HG02885 (cell line): ENCODE data around the gene THEM5.
"Not testable (repeated sequence)": the region's sequence is repeated elsewhere in the genome, so short reads cannot be mapped to it uniquely, and the experiment has no call there.

Source experiments
- ATAC-seq: cut with Tn5 transposase; IDR thresholded peaks from one replicate; pipeline ENCODE4 v1.9.1; 2021; ENCODE audit warnings: mild to moderate bottlenecking; ENCODE audit not compliant: unreplicated experiment, poor library complexity

Gene THEM5

DNA sequence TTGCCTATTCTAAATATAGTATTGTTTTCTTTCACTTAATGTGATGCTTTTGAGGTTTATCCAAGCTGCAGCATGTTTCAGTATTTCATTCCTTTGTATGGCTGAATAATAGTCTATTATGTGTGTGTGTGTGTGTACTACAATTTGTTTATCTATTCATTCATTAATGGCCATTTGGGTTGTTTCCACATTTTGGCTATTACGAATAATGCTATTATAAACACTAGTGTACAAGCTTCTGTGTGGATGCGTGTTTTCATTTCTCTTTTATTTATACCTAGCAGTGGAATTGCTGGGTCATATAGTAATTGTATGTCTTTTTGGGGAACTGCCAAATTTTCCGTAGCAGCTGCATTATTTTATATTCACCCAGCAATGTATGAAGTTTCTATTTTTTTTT lies 15.0 kb upstream of the THEM5 start:
- ATAC-seq, result no peak

DNA sequence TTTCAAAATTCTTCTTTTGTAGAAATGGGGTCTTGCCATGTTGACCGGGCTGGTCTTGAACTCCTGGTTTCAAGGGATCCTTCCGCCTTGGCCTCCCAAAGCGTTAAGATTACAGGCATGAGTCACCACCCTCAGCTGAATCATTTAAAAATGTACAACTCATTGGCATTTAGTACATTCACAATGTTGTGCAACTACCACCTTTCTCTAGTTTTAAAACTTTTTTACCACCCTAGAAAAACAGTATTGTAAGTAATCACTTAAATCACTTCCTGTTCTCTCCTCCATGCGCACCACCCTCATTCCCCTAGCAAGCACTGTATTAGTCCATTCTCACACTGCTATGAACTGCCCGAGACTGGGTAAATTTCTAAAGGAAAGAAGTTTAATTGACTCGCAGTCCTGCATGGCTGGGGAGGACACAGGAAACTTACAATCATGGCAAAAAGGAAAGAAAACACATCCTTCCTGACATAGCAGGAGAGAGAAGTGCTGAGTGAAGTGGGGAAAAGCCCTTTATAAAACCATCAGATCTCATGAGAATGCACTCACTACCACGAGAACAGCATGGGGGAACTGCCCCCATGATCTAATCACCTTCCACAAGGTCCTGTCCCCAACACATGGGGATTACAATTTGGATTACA lies 14.4 kb upstream of the THEM5 start:
- no peak for ATAC-seq

DNA sequence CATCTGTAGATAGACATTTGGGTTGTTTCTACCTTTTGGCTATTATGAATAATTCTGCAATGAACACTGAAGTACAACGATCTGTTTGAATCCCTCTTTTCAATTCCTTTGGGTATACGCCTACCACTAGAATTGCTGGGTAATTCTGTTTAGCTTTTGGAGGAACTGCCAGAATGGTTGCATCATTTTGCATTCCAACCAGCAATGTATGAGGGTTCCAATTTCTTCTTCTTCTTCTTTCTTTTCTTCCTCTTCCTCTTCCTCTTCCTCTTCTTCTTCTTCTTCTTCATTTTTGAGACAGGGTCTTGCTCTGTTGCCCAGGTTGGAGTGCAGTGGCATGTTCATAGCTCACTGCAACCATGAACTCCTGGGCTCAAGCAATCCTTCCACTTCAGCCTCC lies 13.8 kb upstream of the THEM5 start:
- no peak for ATAC-seq

DNA sequence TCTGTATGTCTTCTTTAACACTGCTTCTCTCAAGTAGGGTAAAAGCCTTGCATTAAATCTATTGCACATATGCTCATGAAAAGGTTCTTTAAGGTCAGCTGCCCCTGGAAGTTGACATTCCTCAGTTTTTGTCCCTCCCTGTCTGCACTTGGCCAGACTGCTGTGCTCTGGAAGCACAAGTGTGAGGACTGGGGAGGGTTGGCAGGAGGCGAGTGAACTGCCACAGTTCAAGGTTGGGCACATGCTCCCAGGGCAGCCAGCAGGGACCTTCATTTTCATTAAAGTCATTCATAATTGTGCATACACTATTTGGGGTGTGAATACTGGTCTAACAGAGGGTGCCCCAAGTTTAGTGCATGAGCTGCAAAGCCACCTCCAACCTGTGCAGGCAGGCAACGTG lies 10.9 kb upstream of the THEM5 start:
- ATAC-seq, result no peak

DNA sequence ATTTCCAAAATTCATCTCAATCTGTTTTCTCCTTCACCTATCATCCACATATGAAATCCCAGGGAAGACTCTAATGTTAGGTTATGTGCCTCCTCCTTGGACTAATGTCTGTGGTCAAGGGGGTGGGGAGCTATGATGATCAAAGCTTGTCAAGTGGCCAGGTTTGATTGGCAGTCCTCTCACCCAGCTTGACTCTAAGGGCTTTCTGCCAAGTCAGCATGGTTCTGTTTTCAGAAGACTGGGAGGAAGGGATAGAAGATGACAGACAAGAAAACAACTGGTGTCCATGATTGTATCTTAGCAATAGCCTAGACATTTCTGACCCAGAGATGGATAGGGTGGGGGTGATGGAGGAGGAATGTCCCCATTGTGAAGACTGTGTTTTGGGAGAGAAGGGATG lies 9.1 kb upstream of the THEM5 start:
- ATAC-seq, result no peak

DNA sequence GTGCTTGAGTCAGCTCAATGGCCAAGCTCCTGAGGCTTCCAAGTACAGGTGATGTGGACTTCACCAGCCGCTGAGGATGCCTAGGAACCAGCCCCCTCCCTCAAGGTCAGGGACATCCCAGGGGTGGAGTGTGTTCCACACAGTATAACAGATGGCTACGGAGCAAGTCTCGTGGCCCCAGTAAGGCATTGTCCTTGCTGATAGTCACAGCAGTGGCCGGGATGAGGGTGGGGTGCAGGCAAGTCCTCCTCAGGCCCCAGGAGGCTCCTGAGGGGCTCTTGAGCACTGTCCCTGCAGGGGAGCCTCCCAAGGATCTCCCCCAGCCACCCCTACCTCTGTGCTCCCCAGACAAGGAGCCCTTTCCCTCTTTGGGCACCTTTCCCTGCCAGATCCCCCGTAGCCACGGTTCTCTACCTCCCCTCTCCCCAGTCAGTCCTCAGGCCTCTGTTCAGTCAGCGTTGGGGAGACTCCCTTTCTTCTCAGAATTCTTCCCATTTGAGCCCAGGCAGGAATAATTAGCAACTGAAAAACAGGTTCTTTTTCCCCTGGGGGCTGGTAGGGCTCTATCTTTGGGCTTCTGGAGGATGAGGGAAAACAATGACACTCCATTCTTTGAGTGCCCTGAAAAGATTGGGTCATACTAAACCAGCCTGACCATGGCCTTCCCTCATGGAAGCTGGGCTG lies 7.1 kb upstream of the THEM5 start:
- ATAC-seq, result no peak

DNA sequence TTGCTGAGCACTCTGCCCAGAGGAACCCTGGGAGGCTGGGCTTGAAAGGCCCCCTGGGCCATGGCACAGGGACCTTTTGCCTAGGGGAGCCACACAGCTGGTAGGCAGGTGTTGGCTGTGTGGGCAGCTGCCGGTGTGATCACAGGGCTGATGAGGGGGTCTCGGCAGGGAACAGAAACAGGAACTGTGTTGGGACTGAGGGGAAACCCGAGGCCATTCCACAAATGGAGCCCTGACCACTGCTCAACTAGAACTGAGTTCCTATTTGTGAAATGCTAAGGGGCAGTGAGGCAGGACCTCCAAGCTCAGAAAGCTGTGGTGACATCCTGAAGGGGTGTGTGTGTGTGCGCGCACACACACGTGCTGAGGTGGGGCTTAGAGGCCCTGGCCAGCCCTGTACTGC lies 6.4 kb upstream of the THEM5 start:
- no peak for ATAC-seq

DNA sequence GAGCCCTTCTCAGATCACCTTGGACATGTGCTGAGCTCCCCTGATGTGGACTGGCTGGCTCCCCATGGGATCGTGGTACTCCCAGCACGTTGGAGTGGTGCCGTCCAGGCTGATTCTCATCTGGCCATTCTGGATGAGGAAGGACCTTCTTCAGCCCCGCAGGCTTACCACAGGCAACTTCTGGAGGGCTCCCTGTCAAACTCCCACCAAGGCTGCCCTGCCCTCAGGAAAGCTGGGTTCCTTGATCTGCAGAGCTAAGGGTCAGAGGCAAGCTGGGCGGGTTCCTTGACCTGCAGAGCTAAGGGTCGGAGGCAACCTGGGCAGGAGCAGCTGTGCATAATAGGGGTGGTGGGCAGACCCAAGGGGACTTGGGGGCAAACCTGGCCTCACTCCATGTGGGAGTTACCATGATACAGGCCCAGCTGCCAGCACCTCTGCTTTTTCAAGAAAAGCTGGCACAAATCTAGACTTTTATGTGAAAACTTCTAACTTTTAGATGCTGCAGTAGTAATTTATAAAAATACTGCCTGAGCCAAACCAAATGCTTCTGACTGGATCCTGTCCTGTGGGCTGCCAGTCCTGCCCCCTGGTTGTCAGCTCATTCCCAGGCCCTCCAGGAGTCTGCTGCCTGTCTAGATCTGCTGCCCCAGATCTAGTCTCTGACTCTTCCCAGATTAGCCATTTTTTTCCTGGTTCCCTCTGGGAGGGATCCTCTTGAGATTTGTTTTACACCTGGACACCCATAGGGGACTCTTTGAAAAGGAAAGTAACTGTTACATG lies 5.6 kb upstream of the THEM5 start:
- ATAC-seq, result no peak

DNA sequence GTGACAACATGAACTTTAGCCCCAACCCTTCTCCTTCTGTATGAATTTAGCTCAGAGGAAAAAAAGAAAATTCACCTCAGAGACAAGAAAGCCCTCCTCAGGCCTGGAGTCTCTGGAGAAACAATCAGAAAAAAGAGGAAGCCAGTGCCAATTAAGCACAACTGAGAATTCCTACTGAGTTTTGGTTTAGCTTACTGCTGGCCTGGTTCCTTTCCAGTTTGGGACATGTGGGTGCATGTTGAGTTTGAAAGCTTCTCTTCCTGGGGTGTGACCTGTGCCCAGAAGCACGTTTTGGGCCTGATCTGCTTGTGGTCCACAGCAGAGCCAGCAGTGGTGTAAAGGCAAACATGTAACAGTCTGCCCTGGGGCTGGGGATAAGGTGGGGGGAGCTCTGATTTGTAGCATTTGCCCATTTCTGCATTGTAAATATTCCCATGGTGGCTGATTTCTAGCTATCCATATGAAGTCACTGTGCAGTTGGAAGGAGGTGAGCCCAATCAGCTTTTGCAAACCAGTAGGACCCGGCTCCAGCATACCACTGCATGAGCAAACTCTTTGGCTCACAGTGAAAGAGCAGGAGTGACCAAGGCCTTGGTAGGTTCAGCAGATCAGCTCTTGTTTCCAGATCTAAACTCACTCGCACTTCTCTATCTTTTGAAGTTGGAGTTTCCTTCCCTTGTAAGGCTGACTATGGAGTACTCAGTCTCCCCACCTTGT lies 4.7 kb upstream of the THEM5 start:
- no peak for ATAC-seq

DNA sequence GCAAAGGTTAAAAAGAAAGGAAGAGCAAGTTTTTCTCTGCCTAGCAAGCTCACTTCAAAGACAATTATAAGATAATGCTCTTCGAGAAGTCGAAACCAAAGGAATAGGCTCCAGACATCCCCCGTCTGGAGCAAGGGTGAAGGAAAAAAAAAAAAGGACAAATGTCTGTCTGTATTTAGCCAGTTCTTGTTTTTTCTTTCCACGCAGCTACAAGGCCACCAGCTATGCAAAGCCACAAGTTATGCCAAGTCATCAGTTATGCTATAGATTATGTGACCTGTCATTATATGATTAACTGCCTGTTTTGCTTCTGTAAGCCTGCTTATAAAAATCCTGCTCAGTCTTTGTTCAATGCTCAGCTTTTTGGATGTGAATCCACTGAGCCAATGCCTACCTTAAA lies 2.4 kb upstream of the THEM5 start:
- no peak for ATAC-seq

DNA sequence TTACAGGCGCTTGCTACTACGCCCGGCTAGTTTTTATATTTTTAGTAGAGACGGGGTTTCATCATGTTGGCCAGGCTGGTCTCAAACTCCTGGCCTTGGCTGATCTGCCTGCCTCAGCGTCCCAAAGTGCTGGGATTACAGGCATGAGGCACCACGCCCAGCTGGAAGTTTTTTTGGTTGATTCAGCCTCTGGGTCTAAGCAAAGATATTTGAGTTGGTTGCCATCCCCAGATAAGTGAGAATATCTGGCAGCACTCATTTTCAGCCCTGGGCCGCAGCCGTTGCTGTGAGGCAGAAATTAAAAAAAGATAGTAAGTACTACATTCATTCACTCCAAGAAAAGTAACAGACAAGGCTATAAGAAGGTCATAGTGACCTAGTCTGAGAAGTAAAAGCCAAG lies 2.0 kb upstream of the THEM5 start:
- ATAC-seq, result not testable (repeated sequence)

DNA sequence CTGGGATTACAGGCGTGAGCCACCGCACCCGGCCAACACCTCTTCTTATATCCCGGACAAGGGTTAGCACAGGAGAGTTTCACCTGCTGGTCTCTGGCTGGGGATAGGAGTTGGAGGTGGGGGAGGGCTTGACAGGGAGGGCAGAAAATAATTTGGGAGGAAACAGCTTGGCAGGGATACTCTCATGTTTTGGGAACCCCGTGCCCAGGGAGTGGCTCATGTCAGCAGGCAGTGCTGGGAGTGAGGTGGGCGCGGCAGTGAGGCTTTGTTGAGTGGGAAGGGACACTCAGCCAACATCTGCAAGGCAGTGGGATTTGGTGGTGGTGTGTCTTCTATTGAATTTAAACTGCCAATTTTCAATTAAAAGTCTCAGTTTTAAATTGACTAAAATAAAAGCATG lies 1.1 kb upstream of the THEM5 start:
- no peak for ATAC-seq

DNA sequence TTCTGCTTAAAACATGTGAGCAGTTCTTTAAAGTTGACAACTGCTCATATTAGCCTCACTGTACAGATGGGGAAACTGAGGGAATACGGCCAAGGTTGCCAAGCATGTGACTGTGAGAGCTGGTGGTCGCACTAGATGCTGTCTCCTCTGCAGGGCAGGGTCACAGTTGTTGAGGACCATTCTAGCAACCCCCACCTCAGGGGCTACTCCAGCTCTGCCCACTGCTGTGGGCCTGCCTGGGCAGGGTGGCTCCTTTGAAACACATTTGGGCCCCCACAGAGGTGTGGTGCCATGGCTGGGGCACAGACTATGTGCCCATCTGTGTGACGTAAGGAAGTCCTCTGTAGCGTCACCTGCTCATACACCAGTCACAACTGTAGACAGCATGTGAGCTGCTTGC lies 779 bp downstream of the THEM5 start:
- no peak for ATAC-seq

DNA sequence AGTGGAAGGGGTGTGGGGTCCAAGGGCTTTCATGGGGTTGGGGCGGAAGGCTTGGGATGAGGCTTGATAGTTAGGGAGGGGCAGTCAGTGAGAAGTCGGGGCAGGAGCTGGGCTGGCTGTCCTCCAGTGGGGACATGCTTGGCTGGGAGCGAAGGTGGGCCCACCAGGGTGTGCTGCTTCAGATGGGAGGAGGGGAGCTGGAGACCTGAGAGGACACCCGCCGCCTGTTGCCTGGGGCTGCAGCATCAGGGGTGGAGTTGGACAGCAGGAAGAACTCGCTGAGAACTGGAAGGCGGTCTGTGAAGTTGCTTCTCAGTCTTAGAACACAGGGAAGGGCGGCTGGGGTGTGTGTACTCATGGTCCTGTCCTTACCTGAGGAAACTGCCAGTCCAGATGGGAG lies 1.6 kb downstream of the THEM5 start:
- ATAC-seq, result no peak

DNA sequence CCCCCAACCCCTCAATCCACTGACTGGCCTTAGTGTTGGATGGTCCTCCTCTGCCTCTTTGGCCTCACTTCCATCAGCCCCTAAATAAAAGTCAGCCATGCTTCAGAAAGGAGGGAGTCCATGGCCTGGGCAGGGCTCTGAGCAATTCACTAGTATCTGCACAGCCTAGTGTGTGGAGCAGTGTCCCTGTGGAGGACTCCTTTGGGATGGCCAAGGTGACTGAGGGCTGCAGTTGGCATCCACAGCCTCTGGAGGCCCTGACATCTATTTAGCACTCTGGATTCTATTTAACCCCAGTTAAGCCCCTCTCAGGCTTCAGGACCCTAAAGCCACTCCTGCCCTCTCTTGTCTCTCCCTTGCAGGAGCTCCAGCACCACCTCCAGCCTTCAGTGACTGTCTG lies 3.6 kb downstream of the THEM5 start:
- ATAC-seq, result no peak

DNA sequence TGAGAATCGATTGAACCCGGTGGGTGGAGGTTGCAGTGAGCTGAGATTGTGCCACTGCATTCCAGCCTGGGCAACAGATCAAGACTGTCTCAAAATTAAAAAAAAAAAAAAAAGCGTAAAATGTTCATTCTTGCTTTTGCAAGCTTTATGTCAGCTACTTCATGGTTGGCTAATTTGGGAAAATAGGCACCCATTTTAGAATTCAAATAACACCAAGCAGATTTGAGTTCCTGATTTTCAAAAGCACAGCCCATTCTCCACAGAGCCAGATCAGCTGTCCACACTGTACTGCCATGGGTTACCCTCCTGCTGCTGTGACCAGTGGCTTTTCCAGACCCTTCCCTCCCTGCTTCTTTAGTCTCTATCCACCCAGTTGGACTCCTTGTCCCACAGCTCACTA lies 4.4 kb downstream of the THEM5 start:
- ATAC-seq, result no peak

DNA sequence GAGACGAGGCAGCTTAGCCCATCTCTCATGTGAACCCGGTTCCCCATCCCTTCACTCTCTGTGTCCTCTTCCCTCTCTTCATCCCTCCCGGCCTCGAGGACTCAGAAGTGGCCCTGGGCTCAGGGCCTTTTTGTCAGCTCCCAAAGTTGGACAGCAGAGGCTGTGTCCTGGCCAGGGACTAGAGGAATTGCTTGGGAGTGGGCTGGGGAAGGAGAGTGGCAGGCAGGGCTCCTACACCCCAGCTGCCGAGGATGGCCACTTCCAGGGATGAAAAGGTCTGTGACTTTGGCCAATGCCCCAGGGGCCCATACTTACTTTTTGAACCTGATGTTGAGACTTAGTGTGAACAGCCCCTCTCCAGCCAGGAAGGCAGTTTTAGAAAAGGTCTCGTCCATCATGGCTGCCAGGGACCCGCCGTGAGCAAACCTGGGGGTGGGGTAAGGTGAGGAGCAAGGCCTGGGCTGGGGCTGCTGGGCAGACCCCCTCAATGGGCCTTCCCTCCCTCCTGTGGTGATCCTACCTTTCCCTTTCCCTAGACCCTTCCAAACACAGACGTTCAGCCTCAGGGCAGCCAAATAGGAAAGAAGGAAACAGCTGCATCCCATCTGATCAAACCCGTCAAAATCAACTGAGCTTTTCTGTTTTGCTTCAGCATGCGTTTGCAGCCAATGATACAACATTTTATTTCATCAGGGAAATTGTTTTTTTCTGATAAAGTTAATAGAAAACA lies 5.5 kb downstream of the THEM5 start:
- no peak for ATAC-seq

DNA sequence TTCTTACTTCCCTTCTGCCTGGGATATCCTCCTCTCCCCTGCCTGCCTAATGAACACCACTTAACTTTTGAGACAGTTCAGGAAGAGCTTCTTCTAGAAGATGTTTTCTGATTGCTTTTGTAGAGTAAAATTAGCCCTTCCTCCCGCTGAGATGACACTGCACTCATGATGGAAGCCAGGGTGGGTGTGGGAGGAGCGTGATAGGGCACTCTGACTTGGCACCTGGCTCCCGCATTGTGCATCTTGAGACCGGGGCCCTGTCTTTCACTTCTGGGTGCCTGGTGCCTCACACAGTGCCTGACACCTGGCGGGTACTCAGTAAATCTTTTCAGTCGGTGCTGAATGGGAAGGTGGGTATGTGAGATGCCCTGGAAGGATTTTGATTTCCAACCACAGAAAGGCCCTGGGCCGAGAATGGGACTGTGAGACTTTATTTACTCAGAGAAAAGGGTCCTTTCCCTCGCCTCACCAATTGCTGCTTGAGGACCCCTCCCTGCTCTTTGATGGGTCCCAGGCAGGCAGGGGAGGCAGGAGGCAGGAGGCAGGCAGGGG lies 6.8 kb downstream of the THEM5 start:
- no peak for ATAC-seq

DNA sequence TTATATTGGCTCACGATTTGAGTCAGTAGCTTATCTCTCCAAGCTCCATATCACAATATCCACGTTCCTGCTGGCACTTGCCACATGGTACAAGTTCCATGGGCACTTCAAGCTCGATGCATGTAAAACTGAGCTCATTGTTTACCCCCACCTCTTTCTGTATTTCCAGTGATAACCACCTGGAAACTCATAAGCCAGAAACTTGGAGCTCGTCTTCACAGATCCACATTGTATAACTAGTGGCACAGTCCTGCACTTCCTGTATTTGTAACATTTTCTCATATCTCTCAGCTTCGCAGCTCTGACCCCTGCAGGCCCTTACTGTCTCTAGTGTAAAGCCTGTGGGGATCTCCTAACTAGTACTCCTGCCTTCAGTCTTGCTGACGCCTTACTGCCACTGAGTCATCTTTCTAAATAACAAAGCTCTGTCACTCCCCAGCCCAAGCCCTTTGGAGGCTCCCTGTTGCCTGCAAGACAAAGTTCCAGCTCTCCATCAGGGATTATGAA lies 7.4 kb downstream of the THEM5 start:
- ATAC-seq, result no peak

DNA sequence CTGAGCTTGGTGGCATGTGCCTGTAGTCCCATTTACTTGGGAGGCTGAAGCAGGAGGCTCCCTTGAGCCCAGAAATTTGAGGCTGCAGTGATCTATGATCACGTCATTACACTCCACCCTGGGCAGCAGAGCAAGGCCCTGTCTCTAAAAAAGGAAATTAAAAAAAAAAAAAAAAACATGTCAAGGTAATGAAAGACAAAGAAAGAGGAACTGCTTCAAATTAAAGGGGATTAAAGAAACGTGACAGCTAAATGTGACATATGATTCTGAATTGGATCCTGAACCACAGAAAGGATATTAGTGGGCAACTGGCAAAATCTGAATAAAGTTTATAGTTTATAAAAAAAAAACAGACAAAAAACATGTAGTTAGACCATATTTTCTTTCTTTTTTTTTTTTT lies 10.1 kb downstream of the THEM5 start:
- ATAC-seq, result no peak
